ENCODE data around the gene TGFB2.

DNA sequence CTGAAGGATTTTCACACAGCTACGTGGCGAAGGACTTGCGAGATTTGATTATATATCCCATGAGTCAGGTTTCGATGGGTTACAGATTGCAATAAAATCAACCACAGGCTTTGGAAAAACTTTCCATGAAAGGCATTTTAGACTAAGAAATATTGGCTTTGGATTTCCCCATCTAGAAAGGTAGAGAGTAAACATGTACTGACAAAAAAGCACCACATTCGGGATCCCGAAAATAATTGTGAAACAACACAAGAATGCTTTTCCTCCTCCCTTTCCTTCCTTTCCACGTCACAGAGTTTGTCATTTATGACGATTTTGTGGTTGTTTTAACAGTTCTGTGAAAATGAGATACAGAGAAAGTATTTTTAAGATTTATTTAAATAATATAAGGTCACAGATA is 38.5 kb downstream of the TGFB2 start:
- TF ChIP-seq, protein P1, sequence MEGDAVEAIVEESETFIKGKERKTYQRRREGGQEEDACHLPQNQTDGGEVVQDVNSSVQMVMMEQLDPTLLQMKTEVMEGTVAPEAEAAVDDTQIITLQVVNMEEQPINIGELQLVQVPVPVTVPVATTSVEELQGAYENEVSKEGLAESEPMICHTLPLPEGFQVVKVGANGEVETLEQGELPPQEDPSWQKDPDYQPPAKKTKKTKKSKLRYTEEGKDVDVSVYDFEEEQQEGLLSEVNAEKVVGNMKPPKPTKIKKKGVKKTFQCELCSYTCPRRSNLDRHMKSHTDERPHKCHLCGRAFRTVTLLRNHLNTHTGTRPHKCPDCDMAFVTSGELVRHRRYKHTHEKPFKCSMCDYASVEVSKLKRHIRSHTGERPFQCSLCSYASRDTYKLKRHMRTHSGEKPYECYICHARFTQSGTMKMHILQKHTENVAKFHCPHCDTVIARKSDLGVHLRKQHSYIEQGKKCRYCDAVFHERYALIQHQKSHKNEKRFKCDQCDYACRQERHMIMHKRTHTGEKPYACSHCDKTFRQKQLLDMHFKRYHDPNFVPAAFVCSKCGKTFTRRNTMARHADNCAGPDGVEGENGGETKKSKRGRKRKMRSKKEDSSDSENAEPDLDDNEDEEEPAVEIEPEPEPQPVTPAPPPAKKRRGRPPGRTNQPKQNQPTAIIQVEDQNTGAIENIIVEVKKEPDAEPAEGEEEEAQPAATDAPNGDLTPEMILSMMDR (conservative IDR thresholded peaks at IDR 0.05 in 1 of 2, IDR thresholded peaks at IDR 0.05 in 1 of 2; ENCODE audit: extremely low read depth in 1 of 2, insufficient read depth in 1 of 2, low read depth in 1 of 2, low read length in 2 of 2): no peak
- TF ChIP-seq EZH2 (IDR thresholded peaks at IDR 0.05; ENCODE audit: borderline replicate concordance, low read length): no peak

All from mammary epithelial cell (primary cell).